Lower lobe of right lung (tissue), 2 donors: ENCODE results near the gene WDHD1. TPM values are rescaled to one million over a fixed set of nuclear protein-coding genes. Genes with fewer than 3 reads are reported as not detected.

Experiments used
- ATAC-seq, 2 donors: fragments of 200-7000 bp; cut with Tn5 transposase; one replicate each; pipeline ENCODE4 v1.9.1; 2020 to 2022; ENCODE audit warnings: mild to moderate bottlenecking in 2 of 2, moderate library complexity in 2 of 2
- DNase-seq: peaks from one replicate; pipeline ENCODE4 v3.0.0-alpha.2; 2020
- H3K27ac ChIP-seq: fragments of 200-600 bp; one replicate; pipeline ENCODE4 v1.8.0; 2022
- H3K27me3 ChIP-seq: fragments of 200-600 bp; one replicate; pipeline ENCODE4 v1.8.0; 2022; ENCODE audit warnings: low read depth
- H3K36me3 ChIP-seq: fragments of 200-600 bp; one replicate; pipeline ENCODE4 v1.8.0; 2022; ENCODE audit warnings: mild to moderate bottlenecking
- H3K4me1 ChIP-seq: fragments of 200-600 bp; one replicate; pipeline ENCODE4 v1.8.0; 2022
- H3K4me3 ChIP-seq: fragments of 200-600 bp; one replicate; pipeline ENCODE4 v1.8.0; 2022; ENCODE audit warnings: mild to moderate bottlenecking
- H3K9me3 ChIP-seq: fragments of 200-600 bp; one replicate; pipeline ENCODE4 v1.8.0; 2022
- CTCF ChIP-seq: fragments of 200-600 bp; IDR thresholded peaks from one replicate; pipeline ENCODE4 v1.8.0; 2022; ENCODE audit warnings: antibody characterized with exemption, mild to moderate bottlenecking
- intact Hi-C: fragments of 100-400 bp; cut with DNase I; formaldehyde crosslinking; loops from one replicate; pipeline ENCODE4 v1.11.0; 2022
- total RNA-seq: library from RNA; stranded (reverse); fragmentation: NEBNext Ultra II Directional; extraction: Animal tissue kit (Norgen Biotek cat#: 25700); gene quantifications from one replicate; pipeline ENCODE4 v1.2.1, GENCODE V29; 2021
- donor health status: DM: no; HTN: yes; CAD: no; lungs with severe emphysema.

WDHD1 gene
- total RNA-seq, 1 donor from 2014 or later, result 3.5 TPM

- no peak for ATAC-seq
- Histone ChIP-seq H3K36me3 (no peaks in the 10 kb centered on the region), H3K4me3 (no peak overlapping the region), H3K27ac (no peak overlapping the region), H3K4me1 (no peaks in the 10 kb centered on the region), H3K9me3 (no peaks in the 10 kb centered on the region), H3K27me3 (no peaks in the 10 kb centered on the region)
- intact Hi-C loops, result no loop called here
- no peak for TF ChIP-seq CTCF
- DNase-seq, result no peak
Measured at GRCh38 chr14:54944737-54945391, 82.0 kb downstream of the WDHD1 start.

GRCh38 chr14:54942913-54943312, 84.0 kb downstream of the WDHD1 start:
- Histone ChIP-seq H3K27ac (no peak overlapping the region), H3K4me1 (no peaks in the 10 kb centered on the region), H3K4me3 (no peak overlapping the region), H3K27me3 (no peaks in the 10 kb centered on the region), H3K9me3 (no peaks in the 10 kb centered on the region), H3K36me3 (no peaks in the 10 kb centered on the region)
- intact Hi-C loops, result no loop called here
- DNase-seq (no peak), ATAC-seq (no peak)
- TF ChIP-seq CTCF, result no peak

GRCh38 chr14:54936816-54937215, 90.1 kb downstream of the WDHD1 start:
- Histone ChIP-seq H3K27me3 (no peaks in the 10 kb centered on the region), H3K36me3 (no peaks in the 10 kb centered on the region), H3K4me1 (no peaks in the 10 kb centered on the region), H3K4me3 (no peak overlapping the region), H3K27ac (no peak overlapping the region), H3K9me3 (no peaks in the 10 kb centered on the region)
- intact Hi-C loops, result no loop called here
- ATAC-seq (no peak), DNase-seq (no peak)
- TF ChIP-seq CTCF, result no peak

- intact Hi-C loops, result no loop called here
- Histone ChIP-seq H3K36me3 (no peaks in the 10 kb centered on the region), H3K27ac (no peak overlapping the region), H3K27me3 (no peaks in the 10 kb centered on the region), H3K4me3 (no peak overlapping the region), H3K9me3 (no peaks in the 10 kb centered on the region), H3K4me1 (no peaks in the 10 kb centered on the region)
- DNase-seq (no peak), ATAC-seq (no peak)
- no peak for TF ChIP-seq CTCF
Measured at GRCh38 chr14:54935958-54936357, 90.9 kb downstream of the WDHD1 start.

- Histone ChIP-seq H3K4me1 (no peaks in the 10 kb centered on the region), H3K4me3 (no peak overlapping the region), H3K36me3 (no peaks in the 10 kb centered on the region), H3K9me3 (no peaks in the 10 kb centered on the region), H3K27ac (no peak overlapping the region), H3K27me3 (no peaks in the 10 kb centered on the region)
- DNase-seq (no peak), ATAC-seq (no peak)
- no peak for TF ChIP-seq CTCF
- intact Hi-C loops, result no loop called here
Measured at GRCh38 chr14:54935100-54935499, 91.8 kb downstream of the WDHD1 start.
